ENCODE data around the gene PBLD.

DNA sequence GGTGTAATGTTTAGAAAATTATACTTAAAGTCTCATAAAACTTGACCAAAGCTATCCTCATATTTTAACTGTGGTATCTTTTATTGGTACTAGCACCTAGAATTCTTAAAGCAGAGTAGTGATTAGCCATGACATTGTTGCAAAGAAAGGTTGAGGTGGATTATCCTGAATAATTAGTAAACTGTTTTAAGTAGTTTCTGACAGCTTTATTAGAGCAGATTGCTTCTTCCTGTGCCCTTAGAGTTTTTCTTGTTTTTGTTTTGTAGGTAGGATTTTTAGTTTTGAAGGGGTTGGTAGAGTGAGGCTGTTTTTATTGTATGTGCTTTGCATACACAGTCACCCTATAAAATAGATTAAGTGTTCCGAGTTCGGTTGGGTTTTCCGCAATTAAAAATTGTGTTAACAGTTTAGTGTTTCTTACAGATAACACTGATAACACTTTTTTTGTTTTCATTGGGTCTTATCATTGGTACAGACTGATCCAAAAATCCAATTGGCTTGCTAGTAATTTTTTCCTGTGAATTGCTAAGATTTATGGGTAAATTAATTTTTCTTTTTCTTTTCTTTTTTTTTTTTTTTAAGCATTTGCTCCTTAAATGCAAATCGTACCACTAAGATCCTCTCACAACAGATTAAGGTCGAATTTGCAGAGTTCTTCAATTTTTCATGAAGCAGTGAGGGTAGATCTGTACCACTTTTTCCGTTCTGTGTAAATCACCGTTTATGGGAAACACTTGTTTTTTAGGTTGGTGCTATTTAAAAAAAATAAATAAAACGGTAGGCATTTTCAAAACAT lies 2.1 kb upstream of the PBLD start:
- TF ChIP-seq, protein P1, sequence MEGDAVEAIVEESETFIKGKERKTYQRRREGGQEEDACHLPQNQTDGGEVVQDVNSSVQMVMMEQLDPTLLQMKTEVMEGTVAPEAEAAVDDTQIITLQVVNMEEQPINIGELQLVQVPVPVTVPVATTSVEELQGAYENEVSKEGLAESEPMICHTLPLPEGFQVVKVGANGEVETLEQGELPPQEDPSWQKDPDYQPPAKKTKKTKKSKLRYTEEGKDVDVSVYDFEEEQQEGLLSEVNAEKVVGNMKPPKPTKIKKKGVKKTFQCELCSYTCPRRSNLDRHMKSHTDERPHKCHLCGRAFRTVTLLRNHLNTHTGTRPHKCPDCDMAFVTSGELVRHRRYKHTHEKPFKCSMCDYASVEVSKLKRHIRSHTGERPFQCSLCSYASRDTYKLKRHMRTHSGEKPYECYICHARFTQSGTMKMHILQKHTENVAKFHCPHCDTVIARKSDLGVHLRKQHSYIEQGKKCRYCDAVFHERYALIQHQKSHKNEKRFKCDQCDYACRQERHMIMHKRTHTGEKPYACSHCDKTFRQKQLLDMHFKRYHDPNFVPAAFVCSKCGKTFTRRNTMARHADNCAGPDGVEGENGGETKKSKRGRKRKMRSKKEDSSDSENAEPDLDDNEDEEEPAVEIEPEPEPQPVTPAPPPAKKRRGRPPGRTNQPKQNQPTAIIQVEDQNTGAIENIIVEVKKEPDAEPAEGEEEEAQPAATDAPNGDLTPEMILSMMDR (IDR thresholded peaks at IDR 0.05): no peak
- TF ChIP-seq POLR2A (IDR thresholded peaks at IDR 0.05): no peak

All from esophagus squamous epithelium (tissue), 4 donors.